ENCODE data around the gene DNAJC28. TPM values are rescaled to one million over a fixed set of nuclear protein-coding genes. Genes with fewer than 3 reads are reported as not detected.

Gene DNAJC28
- total and polyA plus RNA-seq, 9 of the 15 experiments (the other 6 are each of a cell fraction or from before 2014, with no cell fraction given), result 0.68 to 2.5 (median 1.1) TPM

- TF ChIP-seq FOXJ3 (CRISPR knock-in tag; IDR thresholded peaks at IDR 0.05) (no peak), ZBTB1 (CRISPR knock-in tag; IDR thresholded peaks at IDR 0.05; ENCODE audit: borderline replicate concordance, low read depth) (no peak), MXI1 (IDR thresholded peaks at IDR 0.05; ENCODE audit: low read depth, low read length) (no peak), CSDE1 (IDR thresholded peaks at IDR 0.05) (no peak), CEBPG (CRISPR knock-in tag; IDR thresholded peaks at IDR 0.05) (peak; percentile 72), CEBPG (tag; conservative IDR thresholded peaks at IDR 0.05 in 1 of 2, IDR thresholded peaks at IDR 0.05 in 1 of 2) (peak; percentile 68 to 77), ZNF175 (CRISPR knock-in tag; IDR thresholded peaks at IDR 0.05; ENCODE audit: low read depth) (peak; percentile 75), ZNF507 (tag; conservative IDR thresholded peaks at IDR 0.05) (no peak), SMARCB1 (IDR thresholded peaks at IDR 0.05; ENCODE audit: insufficient read length, low read depth) (no peak), DDX20 (tag; IDR thresholded peaks at IDR 0.05; ENCODE audit: low read depth) (0 out of 2 replicates have a peak, but pooled peaks have one; percentile 26), XRCC5 (IDR thresholded peaks at IDR 0.05; ENCODE audit: low read depth, low read length) (no peak), HINFP (tag; conservative IDR thresholded peaks at IDR 0.05; ENCODE audit: low read depth) (peak; percentile 52; the same call in 1 of the 2 replicates), JUND (IDR thresholded peaks at IDR 0.05; ENCODE audit: borderline replicate concordance, low read depth, low read length) (peak; percentile 5; the same call in 1 of the 2 replicates), JUND (tag; IDR thresholded peaks at IDR 0.05; ENCODE audit: borderline replicate concordance, low read depth, low read length) (no peak), CREB3L1 (IDR thresholded peaks at IDR 0.05; ENCODE audit: borderline replicate concordance, low read depth) (no peak), ZBTB5 (IDR thresholded peaks at IDR 0.05) (no peak), ZNF583 (CRISPR knock-in tag; IDR thresholded peaks at IDR 0.05) (0 out of 2 replicates have a peak, but pooled peaks have one; percentile 11)
- TF ChIP-seq, protein P1, sequence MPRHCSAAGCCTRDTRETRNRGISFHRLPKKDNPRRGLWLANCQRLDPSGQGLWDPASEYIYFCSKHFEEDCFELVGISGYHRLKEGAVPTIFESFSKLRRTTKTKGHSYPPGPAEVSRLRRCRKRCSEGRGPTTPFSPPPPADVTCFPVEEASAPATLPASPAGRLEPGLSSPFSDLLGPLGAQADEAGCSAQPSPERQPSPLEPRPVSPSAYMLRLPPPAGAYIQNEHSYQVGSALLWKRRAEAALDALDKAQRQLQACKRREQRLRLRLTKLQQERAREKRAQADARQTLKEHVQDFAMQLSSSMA (CRISPR knock-in tag; IDR thresholded peaks at IDR 0.05), result no peak
Observed at GRCh38 chr21:33441489-33442477, 49.7 kb downstream of the DNAJC28 start (continued).

Data from K562 (cell line).